ENCODE data around the gene NPAS3.

- no peak for TF ChIP-seq POLR2A (IDR thresholded peaks at IDR 0.05; ENCODE audit: low read length)
- no peak for TF ChIP-seq GATA1 (IDR thresholded peaks at IDR 0.05; ENCODE audit: low read depth, low read length)
These were observed 553.8 kb downstream of the NPAS3 start for GRCh38 chr14:33492491-33492890.

All from erythroblast (primary cell).